ENCODE measurements around the gene LEUTX.

DNA sequence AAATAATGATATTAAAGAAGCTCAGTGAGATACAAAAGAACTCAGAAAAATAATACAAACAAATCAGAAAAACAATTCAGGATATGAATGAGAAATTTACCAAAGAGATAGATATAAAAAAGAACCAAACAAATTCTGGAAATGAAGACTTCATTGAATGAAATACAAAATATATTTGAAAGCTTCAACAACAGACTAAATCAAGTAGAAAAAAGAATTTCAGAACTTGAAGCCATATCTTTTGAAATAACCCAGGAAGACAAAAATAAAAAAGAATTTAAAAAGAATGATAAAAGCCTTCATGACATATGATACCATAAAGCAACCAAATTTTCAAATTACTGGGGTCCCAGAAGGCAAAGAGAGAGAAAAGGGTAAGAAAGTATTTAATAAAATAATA, 9.6 kb downstream of the LEUTX start:
- TF ChIP-seq TAF1 (IDR thresholded peaks at IDR 0.05; ENCODE audit: low read depth) (no peak), CREB1 (IDR thresholded peaks at IDR 0.05; ENCODE audit: low read depth) (no peak), CEBPB (IDR thresholded peaks at IDR 0.05) (no peak), EP300 (IDR thresholded peaks at IDR 0.05; ENCODE audit: borderline replicate concordance) (no peak)
- TF ChIP-seq, protein P1, sequence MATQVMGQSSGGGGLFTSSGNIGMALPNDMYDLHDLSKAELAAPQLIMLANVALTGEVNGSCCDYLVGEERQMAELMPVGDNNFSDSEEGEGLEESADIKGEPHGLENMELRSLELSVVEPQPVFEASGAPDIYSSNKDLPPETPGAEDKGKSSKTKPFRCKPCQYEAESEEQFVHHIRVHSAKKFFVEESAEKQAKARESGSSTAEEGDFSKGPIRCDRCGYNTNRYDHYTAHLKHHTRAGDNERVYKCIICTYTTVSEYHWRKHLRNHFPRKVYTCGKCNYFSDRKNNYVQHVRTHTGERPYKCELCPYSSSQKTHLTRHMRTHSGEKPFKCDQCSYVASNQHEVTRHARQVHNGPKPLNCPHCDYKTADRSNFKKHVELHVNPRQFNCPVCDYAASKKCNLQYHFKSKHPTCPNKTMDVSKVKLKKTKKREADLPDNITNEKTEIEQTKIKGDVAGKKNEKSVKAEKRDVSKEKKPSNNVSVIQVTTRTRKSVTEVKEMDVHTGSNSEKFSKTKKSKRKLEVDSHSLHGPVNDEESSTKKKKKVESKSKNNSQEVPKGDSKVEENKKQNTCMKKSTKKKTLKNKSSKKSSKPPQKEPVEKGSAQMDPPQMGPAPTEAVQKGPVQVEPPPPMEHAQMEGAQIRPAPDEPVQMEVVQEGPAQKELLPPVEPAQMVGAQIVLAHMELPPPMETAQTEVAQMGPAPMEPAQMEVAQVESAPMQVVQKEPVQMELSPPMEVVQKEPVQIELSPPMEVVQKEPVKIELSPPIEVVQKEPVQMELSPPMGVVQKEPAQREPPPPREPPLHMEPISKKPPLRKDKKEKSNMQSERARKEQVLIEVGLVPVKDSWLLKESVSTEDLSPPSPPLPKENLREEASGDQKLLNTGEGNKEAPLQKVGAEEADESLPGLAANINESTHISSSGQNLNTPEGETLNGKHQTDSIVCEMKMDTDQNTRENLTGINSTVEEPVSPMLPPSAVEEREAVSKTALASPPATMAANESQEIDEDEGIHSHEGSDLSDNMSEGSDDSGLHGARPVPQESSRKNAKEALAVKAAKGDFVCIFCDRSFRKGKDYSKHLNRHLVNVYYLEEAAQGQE (IDR thresholded peaks at IDR 0.05; ENCODE audit: low read depth), result no peak
- TF ChIP-seq, protein P2, sequence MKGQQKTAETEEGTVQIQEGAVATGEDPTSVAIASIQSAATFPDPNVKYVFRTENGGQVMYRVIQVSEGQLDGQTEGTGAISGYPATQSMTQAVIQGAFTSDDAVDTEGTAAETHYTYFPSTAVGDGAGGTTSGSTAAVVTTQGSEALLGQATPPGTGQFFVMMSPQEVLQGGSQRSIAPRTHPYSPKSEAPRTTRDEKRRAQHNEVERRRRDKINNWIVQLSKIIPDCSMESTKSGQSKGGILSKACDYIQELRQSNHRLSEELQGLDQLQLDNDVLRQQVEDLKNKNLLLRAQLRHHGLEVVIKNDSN (IDR thresholded peaks at IDR 0.05), result no peak
